NCI-H2107 treated with DMSO at 0.1 percent for 48 hours (cell line): ENCODE results near the gene VWF.

Source experiments
- DNase-seq: peaks from one replicate; lab custom pipeline; 2025; ENCODE audit not compliant: unreplicated experiment; lab: John Stamatoyannopoulos, UW

Gene VWF

DNA sequence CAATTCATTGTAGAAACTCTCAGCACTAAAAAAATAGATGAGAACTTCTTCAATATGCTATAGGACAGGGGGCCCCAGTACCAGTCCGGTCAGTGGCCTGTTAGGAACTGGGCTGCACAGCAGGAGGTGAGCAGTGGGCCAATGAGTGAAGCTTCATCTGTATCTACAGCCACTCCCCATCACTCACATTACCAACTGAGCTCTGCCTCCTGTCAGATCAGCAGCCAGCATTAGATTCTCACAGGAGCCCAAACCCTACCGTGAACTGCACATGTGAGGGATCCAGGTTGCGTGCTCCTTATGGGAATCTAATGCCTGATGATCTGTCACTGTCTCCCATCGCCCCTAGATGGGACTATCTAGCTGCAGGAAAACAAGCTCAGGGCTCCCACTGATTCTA is 163.7 kb downstream of the VWF start:
- no peak for DNase-seq

DNA sequence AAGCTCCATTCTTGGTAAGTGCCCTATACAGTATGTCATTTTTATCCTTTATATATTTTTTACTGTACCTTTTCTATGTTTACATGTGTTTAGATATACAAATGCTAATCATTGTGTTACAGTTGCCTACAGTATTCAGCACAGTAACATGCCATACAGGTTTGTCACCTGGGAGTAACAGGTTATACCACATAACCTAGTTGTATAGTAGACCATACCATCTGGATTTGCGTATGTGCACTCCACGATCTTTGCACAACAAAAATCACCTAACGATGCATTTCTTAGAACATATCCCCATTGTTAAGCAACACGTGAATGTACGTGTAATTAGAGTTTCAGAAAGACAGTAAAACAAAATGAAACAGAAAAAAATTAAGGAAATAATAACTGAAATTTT is 167.5 kb downstream of the VWF start:
- DNase-seq, result no peak

DNA sequence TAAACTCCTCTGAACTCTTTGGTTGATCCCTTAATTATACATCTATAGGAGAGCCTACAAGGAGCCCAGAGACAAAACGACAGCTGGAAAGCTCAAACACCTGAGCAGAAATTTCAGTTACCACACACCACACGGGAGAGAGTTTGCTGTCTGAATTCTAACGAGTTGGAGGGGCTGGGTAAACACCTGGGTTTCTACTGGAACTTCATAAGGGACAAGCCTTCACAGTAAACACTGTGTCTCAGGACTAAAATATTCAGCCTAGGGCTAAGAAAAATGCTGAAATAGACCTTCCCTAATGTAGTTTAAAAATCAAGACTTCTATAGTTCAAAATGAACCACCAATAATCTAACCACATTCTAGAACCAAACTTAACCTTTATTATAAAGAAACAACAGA is 169.8 kb downstream of the VWF start:
- no peak for DNase-seq

DNA sequence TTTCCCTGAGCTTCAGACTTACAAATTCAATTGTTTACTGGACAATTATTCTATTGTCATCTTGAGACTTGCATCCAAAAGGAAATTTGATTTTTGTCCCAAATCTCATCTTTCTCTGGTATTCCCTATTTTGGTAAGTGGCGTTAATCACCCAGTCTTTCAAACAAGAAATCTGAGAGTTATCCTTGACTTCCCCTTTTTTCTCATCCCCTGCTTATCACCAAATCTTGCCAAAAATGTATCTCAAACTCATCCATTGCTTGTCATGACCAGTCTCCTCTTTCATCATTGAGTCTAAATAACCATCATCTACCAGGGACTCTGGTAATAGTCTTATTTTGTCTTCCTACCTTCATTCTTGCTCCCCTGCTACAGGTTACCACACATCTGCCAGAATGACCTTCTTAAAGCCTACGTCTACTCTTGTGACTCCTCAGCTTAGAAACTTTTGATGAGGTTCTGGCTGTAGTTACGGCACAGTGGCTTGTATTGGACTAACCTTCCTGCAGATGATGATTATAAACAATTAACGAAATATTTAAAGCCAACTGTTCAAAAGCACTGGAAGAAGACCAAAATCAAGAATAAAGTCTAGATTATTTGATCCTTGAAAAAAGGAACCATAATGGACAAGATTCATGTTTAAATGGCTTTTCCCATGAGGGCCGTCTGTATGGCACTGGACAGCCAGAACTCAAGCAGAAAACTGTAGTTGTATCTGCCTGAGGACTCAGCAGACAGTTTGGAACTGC is 170.5 kb downstream of the VWF start:
- no peak for DNase-seq

DNA sequence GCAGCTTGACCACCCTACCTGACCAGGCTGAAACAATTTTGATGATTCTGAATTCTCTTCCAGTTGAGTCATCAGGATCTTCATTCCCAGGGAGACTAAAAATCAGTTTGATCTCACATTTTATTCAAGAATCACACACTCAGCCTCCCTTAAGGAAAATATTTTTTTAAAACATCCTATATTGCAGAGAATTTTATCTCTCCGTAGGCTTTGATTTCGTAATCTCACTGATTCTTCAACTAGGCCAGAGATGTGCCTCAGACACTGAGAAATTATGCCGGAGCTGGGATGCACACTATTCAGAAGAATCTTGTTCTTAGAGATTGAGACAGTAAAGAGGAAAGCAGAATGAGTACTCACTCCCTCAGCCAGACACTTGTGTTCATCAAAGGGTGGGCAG is 172.4 kb downstream of the VWF start:
- no peak for DNase-seq

DNA sequence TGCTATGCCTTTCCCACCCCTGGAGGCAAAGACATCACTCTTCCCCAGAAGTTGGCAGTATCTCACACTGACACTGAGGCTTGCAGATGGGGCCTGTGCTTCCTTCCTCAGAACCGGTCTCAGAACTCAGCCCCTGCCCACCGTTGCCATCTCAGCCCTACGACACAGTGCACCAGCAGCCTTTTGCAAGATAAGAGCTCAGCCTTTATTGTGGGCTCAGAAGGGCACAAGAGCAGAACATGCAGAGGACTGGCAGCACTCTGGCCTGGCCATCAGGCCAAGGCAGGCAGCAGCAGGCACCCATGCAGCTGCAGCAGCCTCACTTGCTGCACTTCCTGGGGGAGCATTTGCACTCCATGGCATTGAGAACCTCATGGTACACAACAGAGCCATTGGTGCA is 175.8 kb downstream of the VWF start:
- no peak for DNase-seq

DNA sequence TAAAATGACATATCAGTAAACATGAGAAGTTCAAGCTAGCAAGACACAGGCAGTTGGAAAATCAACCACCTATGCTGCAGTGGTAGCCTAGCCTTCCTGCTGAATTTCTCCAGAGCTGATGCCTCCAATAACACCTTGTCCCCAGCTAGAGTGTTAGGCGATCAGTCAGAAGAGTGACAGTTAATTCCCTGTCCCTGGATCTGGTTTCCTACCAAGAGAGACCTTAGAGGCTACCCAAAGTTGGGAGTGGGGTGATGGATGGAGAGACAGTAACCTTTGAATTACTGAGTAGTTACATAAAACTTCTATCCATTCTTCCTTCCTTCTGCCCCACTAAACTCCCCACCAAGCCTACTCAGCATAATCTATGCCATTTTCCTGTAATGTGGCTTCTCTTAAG is 177.5 kb downstream of the VWF start:
- no peak for DNase-seq

DNA sequence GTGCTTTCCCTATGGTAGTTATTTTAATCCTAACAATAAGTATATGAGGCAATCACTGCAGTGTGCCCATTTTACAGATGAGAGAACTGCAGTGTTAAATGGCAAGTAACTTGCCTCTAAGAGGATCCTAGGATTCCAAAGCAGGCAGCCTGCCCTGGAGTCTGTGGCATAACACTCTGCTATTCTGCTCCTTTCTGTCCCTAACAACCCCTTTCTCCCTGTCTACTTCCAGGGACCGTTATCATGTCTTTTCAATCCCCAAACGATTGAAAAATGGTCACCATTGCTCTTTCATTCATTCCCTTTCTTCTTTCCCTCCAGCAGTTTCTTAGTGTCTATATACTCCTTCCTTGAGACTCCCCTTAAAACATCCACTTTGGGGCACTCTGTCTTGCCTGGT is 178.1 kb downstream of the VWF start:
- no peak for DNase-seq

DNA sequence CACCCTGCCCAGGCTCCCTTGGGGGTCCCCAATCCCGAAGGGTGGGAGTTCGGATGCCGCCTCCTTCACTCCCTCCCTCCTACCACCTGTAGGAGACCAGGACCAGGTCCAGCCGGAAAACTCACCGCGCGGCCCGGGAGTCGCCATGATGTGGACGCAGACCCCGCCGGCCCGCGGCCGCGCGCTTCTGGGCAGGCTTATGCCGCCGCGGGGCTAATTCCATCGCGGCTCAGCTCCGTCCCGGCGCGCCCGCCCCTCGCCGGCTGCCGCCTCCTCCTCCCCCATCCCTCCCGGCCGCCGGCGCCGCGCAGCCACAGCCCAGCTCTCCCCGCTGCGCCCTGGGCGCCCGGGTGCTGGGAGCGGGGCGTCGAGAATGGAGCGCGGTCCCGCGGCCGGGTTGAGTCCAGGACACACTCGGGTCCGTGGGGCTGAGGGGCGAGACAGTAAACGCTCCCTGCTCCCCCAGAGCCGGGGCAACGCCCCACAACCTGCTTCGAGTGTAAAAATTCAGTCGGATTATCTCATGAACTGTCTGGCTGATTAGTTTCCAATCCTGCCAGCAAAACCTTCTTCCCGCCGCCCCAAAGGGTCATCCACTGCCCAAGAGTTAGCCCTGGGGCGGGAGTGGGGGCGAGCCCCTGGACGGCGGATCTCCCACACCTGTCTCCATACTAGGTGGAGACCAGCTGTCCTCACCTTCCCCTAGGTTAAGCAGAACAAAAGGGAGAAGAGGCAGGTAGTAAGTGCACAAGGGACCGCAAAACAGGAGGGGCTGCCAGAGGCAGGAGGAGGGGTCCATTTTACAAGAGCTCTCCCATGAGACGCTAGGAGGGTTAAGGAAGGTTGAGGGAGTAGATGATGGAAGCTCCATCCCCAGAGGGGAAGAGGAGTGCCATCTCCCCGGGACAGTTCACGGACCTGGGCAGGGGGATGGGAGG is 179.1 kb downstream of the VWF start, which contains the start of gene ANO2:
ANO2 (minus strand) TSS at position 189 of the 938 bp plus-strand sequence; CDS start at position 147, 42 bp downstream.
- DNase-seq, result peak; percentile 11

DNA sequence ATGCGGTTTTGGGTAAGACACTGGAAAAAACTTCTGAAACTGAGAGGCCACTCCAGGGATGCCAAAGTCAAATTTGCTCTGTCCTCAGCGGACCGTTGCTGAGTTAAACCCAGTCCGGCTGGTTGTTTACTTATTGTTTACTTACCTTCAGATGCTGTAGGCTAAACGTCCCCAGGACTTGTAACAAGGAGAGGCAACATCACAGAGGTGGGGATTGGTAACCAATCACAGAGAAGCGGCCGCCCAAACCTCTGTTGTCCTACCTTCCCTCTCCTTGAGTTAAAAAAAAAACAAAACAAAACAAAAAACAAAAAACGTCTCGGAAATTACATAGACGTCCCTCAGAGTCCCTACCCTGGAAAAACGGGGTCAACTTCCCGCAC is 179.8 kb downstream of the VWF start:
- no peak for DNase-seq

DNA sequence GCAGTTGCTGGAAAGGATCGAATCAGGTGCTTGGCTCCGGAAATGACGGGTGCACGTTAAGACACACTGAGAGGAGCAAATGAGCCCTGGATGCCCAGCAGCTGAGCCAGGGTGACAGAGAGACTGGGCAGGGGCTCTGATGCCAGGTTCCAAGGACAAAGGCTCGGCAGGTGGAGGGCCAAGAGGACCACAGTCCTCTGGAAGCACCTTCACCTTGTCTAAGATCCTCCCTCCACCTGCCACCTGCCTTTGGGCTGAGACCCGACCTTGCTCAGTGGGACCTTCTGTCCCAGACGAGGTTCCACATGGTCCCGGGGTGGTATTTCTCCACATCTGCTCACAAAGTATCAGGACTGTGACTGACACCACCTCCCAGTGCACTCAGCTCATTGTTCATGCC is 180.4 kb downstream of the VWF start:
- no peak for DNase-seq

DNA sequence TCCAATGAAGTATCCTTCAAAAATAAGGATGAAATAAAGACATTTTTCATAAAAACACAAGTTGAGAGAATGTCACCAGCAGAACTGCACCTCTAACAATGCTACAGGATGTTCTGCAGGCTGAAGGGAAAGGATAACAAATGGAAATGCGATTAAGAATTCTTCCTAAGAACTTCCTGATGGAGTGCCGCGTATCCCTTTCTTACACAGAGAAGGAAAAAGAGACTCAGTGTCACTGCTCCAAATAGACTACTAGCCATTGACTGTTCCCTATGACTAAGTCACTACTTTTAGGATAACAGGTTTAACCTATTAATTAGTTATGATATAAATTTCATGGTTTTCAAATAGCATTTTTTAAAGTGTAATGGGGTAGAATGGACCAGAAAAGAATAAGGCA is 182.6 kb downstream of the VWF start:
- DNase-seq, result no peak

DNA sequence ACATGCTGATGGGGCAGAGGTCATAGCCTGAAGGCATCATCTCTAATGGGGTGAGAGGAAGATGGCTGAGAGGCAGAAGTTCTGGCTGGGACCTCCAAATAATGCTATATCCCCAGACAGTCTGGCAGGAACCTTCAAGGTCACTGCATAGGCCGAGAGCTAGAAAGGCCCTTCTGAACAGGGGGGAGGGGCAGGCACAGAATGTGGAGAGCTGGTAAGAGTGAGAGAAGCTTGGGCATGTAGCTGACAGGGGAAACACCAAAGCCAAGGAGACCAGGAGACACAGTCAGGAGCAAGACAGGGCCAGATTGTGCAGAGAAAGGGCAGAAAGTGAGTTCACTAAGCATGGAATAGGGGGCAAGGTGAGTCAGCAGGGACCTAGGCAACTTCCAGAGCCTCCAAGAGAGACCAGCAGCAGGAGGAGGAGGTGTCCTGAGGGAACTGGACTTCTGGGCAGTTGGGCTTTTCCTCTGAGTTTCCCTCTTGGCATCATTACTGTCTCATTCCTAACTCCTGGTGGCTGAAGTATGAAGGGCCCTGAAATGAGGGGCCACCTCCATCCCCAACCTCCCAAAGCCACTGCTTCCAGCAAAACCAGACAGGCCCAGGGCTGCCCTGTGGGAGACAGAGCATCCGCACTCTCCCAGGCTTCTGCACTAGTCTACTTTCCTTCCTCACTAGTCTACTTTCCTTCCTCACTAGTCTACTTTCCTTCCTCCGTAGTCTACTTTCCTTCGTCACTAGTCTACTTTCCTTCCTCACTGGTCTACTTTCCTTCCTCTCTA is 196.5 kb downstream of the VWF start:
- no peak for DNase-seq

DNA sequence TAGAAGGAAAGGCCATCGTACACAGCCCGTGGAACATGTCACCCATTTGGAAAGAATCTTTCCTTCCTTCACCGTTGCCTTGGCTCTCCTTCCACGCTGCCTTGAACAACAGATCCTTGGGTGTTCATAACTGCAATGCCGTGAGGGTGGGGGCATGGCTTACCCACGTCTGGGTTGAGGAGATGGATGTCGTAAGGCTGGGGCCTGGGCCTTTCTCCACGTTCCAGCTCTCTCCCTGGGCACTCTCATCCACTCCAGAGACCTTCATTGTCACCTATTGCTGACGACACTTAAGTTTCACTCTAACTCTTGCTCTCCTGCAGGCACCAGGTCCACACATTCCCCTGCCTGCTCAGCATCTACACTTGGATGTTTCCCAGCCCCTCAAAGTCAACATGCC is 198.8 kb downstream of the VWF start:
- no peak for DNase-seq

DNA sequence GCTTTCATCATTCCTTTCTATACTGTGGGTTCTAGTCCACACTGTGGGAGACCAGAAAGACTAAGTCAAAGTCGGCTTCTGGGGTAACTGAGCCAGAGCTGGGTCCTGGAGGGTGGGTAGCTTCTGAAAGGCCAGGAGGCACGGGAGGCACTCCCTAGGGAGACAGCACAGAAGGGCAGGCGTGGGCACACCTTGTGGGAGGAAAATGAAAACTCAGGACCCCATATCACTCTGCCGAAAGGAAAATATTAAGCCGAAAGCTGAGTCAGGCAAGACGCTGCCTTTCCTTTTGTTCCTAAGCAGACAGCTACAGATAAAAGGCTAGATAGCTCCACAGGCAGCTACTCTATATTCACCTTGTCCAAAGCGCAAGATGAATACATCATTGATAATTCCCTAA is 200.1 kb downstream of the VWF start:
- no peak for DNase-seq

DNA sequence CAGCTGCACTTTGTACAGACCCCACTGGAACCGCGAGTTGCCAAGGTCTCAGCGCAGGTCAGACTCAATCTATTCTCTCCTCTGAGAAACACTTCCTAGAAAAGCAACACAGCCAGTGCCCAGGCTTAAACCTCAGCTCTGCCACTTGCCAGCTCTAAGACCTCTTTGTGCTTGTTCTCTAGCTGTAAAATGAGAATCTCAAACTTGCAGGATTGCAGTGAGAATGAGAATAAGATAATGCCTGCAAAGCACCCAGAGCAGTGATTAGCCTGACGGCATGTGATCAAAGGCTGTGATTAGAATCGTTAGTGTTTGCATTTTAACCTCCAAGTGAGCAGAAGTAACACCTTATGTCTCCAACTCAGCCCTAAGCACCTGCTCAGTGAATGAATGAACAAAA is 200.7 kb downstream of the VWF start:
- no peak for DNase-seq

DNA sequence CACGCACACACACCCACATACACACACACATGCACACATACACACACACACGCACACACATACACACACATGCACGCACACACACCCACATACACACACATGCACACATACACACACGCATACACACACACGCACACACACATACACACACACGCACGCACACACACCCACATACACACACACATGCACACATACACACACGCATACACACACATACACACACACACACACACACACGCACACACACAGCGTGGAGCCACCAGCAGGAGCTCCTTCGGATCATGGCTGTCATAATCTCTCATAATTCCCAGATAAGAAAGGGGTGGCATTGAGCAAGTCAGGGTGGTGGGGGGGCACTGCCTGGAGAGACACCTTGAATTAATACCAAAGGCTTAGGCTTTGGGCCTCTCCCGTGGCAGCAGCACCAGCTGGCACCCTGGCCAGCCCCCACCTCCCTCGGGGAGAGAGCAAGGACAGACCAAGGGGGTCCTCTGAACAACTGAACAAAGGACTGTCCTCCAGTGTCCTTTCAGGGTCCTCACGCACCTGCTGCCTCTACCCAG is 201.3 kb downstream of the VWF start:
- no peak for DNase-seq

DNA sequence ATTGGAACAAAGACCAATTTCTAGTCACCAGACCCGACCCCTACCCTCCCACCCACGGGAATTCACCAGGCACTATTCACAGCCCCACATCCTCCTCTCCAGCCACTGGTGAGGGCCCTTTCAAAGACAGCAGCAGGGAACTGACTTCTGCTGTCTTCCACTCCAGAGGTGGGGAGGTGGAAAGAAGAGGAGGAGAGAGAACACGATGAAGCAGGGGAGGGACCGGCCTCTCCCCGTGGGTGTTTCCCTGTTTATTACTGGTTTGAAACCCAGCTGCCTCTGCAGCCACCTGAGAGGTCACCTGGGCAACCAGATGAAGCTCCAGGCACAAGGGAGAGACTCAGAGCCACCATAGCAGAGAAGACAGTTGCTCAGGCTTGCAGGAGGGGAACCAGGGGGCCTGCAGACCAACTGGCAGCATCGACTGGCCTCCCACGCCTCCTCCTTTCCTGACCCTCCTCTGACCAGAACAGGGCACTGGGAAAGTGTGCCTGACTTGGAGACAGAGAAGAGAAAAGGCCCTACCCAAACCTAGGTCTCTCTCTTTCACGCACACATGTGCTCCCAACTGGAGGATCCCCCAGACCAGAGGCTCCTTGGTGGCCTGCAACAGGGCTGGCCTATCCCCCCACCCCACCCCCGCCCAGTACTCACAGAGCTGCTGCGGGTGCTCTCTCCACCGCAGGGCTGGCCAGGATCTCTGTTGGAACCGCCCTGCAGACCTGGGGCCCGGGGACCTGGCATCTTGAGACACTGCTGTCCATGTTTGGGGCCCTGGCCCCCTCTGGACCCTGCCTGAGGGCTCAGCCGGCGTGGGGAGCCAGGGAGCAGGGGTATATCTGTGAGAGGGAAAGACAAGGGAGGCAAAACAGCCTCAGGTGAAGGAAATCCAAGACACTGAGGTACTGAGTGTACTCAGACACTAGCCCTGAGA is 202.2 kb downstream of the VWF start:
- DNase-seq, result no peak

DNA sequence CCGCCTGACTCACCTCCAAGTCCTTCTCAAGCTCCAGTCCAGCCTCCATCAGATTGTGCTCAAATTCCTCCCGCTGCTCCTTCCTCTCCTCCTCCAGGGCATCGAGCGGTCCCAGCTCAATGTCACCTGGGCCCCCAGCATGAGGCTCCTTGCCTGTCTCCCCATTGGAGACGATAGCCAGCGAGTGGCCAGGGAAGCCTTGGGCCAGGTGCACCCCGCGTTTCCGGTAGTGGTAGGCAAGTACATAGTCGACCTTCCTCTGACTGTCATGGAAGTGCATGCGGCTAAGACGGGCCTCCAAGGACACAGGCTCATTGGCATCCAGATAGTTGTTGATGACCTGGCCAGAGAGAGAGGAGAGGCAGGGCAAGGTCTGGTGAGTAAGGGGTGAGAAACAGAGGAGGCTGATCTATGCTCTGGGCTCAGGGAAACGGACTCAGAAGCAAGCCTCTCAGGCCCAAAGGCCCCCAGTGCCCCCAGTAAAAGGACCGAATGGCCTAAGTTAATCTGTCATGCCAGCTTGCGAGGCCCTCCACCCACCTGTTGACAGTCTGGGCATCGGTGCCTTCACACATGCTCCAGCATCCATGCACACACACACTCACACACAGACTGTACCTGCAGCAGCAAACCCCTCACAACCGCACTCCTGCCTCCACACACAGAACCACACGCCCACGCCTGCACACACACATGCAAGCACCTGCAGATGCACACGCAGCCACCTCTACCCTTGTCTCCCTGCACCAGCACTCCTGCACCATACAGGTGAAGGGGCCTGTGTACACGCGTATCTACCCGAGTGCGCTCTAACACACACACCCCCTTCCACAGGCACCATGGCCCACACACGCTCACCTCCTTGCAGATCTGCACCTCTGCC is 203.2 kb downstream of the VWF start:
- no peak for DNase-seq
